ENCODE data around the gene GGT7. TPM values are rescaled to one million over a fixed set of nuclear protein-coding genes. Genes with fewer than 3 reads are reported as not detected.

Gene GGT7
- total RNA-seq, 1 donor from 2014 or later, result 58.4 TPM

DNA sequence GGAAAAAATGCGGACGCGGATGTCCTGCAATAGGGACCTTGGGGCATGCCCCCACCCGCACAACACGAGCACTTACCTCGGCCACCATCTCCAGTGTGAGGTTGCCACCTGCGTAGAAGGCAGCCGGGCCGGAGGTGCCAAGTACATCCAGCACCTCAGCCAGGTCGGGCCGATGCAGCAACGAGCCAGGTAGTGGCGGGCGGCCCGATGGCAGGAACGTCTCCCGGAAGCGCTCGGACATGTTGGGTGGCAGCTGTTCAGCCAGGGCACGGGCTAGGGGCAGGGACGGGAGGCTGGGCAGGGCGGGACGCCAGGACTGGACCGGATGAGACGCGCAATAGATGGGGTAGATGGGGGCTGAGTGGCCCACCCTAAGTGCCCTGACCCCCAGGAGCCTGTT, 13.3 kb downstream of the GGT7 start:
- Mint-ChIP-seq H3K4me1 (ENCODE audit: low read depth) (no peaks in the 10 kb centered on the region), H3K27ac (no peak overlapping the region), H3K27me3 (no peaks in the 10 kb centered on the region), H3K9me3 (ENCODE audit: low read depth) (no peaks in the 10 kb centered on the region), H3K36me3 (ENCODE audit: insufficient read depth) (peaks cover 25% of the 10 kb centered on the region), H3K4me3 (ENCODE audit: low read depth) (no peak overlapping the region)
- TF ChIP-seq, protein P1, sequence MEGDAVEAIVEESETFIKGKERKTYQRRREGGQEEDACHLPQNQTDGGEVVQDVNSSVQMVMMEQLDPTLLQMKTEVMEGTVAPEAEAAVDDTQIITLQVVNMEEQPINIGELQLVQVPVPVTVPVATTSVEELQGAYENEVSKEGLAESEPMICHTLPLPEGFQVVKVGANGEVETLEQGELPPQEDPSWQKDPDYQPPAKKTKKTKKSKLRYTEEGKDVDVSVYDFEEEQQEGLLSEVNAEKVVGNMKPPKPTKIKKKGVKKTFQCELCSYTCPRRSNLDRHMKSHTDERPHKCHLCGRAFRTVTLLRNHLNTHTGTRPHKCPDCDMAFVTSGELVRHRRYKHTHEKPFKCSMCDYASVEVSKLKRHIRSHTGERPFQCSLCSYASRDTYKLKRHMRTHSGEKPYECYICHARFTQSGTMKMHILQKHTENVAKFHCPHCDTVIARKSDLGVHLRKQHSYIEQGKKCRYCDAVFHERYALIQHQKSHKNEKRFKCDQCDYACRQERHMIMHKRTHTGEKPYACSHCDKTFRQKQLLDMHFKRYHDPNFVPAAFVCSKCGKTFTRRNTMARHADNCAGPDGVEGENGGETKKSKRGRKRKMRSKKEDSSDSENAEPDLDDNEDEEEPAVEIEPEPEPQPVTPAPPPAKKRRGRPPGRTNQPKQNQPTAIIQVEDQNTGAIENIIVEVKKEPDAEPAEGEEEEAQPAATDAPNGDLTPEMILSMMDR (IDR thresholded peaks at IDR 0.05; ENCODE audit: unreplicated experiment), result no peak
- DNase-seq (ENCODE audit: low spot score, unreplicated experiment), result no peak

DNA sequence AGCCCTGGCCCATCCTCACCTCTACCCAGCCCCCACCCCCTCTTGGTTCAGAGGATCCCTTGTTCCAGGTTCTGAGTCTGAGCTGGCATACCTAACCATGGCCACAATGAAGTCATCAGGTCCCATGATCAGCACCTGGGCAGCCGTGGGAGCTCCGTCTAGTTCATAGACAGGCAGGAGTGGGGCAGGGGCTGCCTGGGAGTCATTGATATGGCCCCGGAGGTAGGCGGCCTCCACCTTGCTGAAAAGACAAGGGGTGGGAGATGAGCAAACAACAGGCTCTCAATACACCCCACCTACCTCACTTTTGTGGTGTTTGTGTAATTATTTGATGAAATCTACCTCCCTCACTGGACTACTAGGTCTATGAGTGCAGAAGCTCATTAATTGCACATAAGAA, 20.4 kb downstream of the GGT7 start:
- DNase-seq (ENCODE audit: low spot score, unreplicated experiment), result no peak
- peaks cover 11% of the 10 kb centered on the region for H3K36me3 Mint-ChIP-seq (ENCODE audit: insufficient read depth)
- H3K27ac Mint-ChIP-seq, result no peak overlapping the region
- H3K4me1 Mint-ChIP-seq (ENCODE audit: low read depth), result no peaks in the 10 kb centered on the region
- H3K27me3 Mint-ChIP-seq, result no peaks in the 10 kb centered on the region
- no peak overlapping the region for H3K4me3 Mint-ChIP-seq (ENCODE audit: low read depth)
- H3K9me3 Mint-ChIP-seq (ENCODE audit: low read depth), result no peaks in the 10 kb centered on the region
- TF ChIP-seq, protein P1 (IDR thresholded peaks at IDR 0.05; ENCODE audit: unreplicated experiment), result no peak

DNA sequence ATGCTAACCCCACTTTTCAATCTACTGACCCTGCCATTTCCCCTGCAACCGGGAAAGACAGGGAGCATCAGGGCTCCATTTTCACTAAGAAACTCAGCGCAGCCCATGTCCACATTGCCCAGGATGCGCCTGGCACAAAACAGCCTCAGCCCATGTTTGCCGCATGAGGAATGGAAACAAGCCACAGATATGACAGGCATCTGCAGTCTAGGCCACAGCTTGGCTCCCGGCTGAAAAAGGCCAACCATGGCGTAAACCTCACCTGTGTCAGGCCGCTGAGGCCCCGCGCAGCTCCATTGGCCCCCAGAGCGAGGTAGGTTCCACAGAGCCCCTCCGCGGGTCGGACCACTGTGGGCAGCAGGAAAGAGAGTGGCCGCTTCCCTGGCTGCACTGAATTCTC, 21.7 kb downstream of the GGT7 start:
- DNase-seq (ENCODE audit: low spot score, unreplicated experiment), result no peak
- Mint-ChIP-seq H3K4me1 (ENCODE audit: low read depth) (no peaks in the 10 kb centered on the region), H3K27me3 (no peaks in the 10 kb centered on the region), H3K27ac (no peak overlapping the region), H3K36me3 (ENCODE audit: insufficient read depth) (peaks cover 15% of the 10 kb centered on the region), H3K4me3 (ENCODE audit: low read depth) (no peak overlapping the region), H3K9me3 (ENCODE audit: low read depth) (no peaks in the 10 kb centered on the region)
- TF ChIP-seq, protein P1 (IDR thresholded peaks at IDR 0.05; ENCODE audit: unreplicated experiment), result no peak

DNA sequence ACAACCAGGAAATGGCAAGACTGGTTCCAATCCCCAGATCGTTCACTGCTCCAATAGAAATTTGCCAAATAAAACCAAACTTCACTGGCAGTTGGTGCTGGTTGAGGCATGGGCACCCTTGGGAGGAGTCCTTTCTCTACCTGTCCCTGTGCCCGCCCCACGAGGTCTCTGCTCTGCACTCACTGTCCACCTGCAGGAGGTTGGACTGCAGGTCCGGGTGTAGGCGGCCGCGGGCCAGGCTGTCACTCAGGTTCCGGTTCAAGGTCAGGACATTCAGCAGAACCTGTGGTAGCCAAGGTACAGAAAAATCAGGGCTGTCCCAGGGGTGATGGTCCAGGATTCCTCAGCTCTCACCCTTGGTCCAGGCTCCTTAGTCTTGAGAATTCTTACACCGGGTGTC, 22.9 kb downstream of the GGT7 start:
- peaks cover 11% of the 10 kb centered on the region for H3K36me3 Mint-ChIP-seq (ENCODE audit: insufficient read depth)
- no peak overlapping the region for H3K4me3 Mint-ChIP-seq (ENCODE audit: low read depth)
- no peak for DNase-seq (ENCODE audit: low spot score, unreplicated experiment)
- no peaks in the 10 kb centered on the region for H3K27me3 Mint-ChIP-seq
- no peaks in the 10 kb centered on the region for H3K9me3 Mint-ChIP-seq (ENCODE audit: low read depth)
- H3K4me1 Mint-ChIP-seq (ENCODE audit: low read depth), result no peaks in the 10 kb centered on the region
- no peak overlapping the region for H3K27ac Mint-ChIP-seq
- TF ChIP-seq, protein P1 (IDR thresholded peaks at IDR 0.05; ENCODE audit: unreplicated experiment), result no peak

DNA sequence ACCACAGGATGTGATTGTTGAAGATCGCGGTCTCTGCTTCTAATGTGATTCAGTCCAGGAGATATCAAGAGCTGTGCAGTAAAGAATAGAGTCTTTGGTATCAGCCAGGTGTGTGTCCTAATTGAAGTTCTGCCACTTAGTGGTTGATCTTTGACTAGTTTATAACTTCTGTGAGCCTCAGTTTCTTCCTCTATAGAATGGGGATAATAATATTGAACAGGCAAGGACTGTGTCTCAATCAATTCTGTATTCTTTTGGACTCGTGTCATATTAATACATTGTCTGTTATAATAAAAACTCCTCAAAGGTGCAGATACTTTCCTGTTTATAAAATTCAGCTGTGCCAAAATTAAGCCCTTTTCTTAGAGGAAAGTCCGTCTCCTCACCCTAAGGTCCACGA, 24.1 kb downstream of the GGT7 start:
- Mint-ChIP-seq H3K27me3 (no peaks in the 10 kb centered on the region), H3K4me1 (ENCODE audit: low read depth) (no peaks in the 10 kb centered on the region), H3K36me3 (ENCODE audit: insufficient read depth) (peaks cover 11% of the 10 kb centered on the region), H3K9me3 (ENCODE audit: low read depth) (no peaks in the 10 kb centered on the region), H3K4me3 (ENCODE audit: low read depth) (no peak overlapping the region), H3K27ac (no peak overlapping the region)
- DNase-seq (ENCODE audit: low spot score, unreplicated experiment), result no peak
- TF ChIP-seq, protein P1 (IDR thresholded peaks at IDR 0.05; ENCODE audit: unreplicated experiment), result no peak
